H1 (cell line): ENCODE data around the gene IMP3. TPM values are rescaled to one million over a fixed set of nuclear protein-coding genes. Genes with fewer than 3 reads are reported as not detected.

ENCODE experiments used
- CTBP2 ChIP-seq: IDR thresholded peaks from 2 replicates; pipeline ENCODE4 v1.7.0; 2011; ENCODE audit warnings: borderline replicate concordance, mild to moderate bottlenecking, moderate library complexity, mixed read lengths, low read length; ENCODE audit not compliant: insufficient read depth, insufficient read length
- CTCF ChIP-seq, 3 experiments: IDR thresholded peaks; 1 replicate in 2 of 3; 2 replicates in 1 of 3; pipeline versions ENCODE4 v1.5.1 to v1.6.1; 2011; ENCODE audit warnings: low read length in 3 of 3, mild to moderate bottlenecking in 3 of 3, inconsistent platforms in 2 of 3, low read depth in 1 of 3, moderate library complexity in 1 of 3; ENCODE audit not compliant: insufficient read depth in 1 of 3; ENCODE audit errors: control extremely low read depth in 1 of 3
- EGR1 ChIP-seq: IDR thresholded peaks from 2 replicates; pipeline ENCODE4 v1.6.1; 2011; ENCODE audit warnings: low read depth, low read length, borderline replicate concordance
- NRF1 ChIP-seq: IDR thresholded peaks from 2 replicates; pipeline ENCODE4 v1.6.1; 2011; ENCODE audit warnings: mild to moderate bottlenecking, low read depth, low read length, improper control_type of control experiment
- SAP30 ChIP-seq: fragments of 300-600 bp; sonication (generic); IDR thresholded peaks from 2 replicates; pipeline ENCODE4 v1.7.1; 2012; ENCODE audit warnings: low read length, moderate library complexity, mild to moderate bottlenecking, inconsistent platforms; ENCODE audit not compliant: insufficient read depth, insufficient replicate concordance
- SIRT6 ChIP-seq: IDR thresholded peaks from one replicate; pipeline ENCODE4 v1.7.1; 2012; ENCODE audit warnings: low read length, inconsistent platforms
- TAF1 ChIP-seq: IDR thresholded peaks from 2 replicates; pipeline ENCODE4 v1.6.1; 2011; ENCODE audit warnings: mild to moderate bottlenecking, low read depth, low read length
- polyA plus RNA-seq, 7 experiments: library from polyadenylated mRNA; depleted of rRNA in 3 of 7; stranded (reverse) in 5 of 7; unstranded in 2 of 7; fragments of >200 nt in 5 of 7; fragments of 200-250 nt in 2 of 7; gene quantifications; 1 replicate in 5 of 7; 2 replicates in 1 of 7; 4 replicates in 1 of 7; pipeline versions ENCODE4 v1.2.1 to v1.2.3, GENCODE V29; 2011 to 2013; ENCODE audit warnings: missing spikeins in 2 of 7, mixed read lengths in 2 of 7
- total RNA-seq: library from RNA; stranded (reverse); fragmentation: NEBNext Ultra II Directional; extraction: Animal tissue kit (Norgen Biotek cat#: 25700); gene quantifications from 2 replicates; pipeline ENCODE4 v1.2.1, GENCODE V29; 2021

IMP3 gene
- total and polyA plus RNA-seq, 2 of the 8 experiments (the other 6 are each of a cell fraction or from before 2014, with no cell fraction given): 114 to 273 TPM

GRCh38 chr15:75659141-75659771 is 19.2 kb upstream of the IMP3 start (continued):
- no peak for TF ChIP-seq CTCF (IDR thresholded peaks at IDR 0.05; ENCODE audit: control extremely low read depth in 1 of 3, insufficient read depth in 1 of 3, low read depth in 1 of 3, low read length in 3 of 3)
- TF ChIP-seq CTBP2: no peak
- no peak for TF ChIP-seq NRF1
- TF ChIP-seq SIRT6: no peak
- no peak for TF ChIP-seq TAF1
- TF ChIP-seq EGR1: no peak
- no peak for TF ChIP-seq SAP30
